ENCODE results near the gene ZNF48. TPM values are rescaled to one million over a fixed set of nuclear protein-coding genes. Genes with fewer than 3 reads are reported as not detected.
A peak's percentile ranks its signal among the peaks of the same experiment; 100 is the strongest.

The ZNF48 gene
- total RNA-seq, 1 experiment from 2014 or later: 8.9 TPM

DNA sequence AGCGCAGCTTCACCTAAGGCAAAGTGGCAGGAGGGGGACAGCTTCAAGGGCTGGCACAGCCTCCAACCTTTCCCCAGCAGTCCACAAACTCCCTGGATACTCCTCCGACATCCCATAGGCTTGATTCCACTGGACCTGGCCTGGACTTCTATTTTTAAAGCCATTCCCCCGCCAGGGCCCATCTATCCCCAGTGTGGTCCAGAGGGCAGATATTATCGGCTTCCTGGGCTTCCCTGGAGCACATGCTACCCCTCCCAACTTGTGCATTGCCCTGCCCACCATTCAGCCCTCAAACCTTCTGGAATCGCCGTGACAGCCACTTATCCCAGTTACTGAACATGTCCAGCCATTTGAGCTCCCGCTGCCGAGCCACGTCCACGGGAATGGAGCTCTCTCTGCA lies 30.0 kb upstream of the ZNF48 start:
- no TSS peak for BruUV-seq (replicated peaks)
- no peak overlapping the region for H2AFZ ChIP-seq (ENCODE audit: low read length)
- TF ChIP-seq EZH2 (IDR thresholded peaks at IDR 0.05; ENCODE audit: low read length, unreplicated experiment) (no peak), EZH2phosphoT487 (IDR thresholded peaks at IDR 0.05; ENCODE audit: borderline replicate concordance, low read length) (no peak)
- TF ChIP-seq, protein P1, sequence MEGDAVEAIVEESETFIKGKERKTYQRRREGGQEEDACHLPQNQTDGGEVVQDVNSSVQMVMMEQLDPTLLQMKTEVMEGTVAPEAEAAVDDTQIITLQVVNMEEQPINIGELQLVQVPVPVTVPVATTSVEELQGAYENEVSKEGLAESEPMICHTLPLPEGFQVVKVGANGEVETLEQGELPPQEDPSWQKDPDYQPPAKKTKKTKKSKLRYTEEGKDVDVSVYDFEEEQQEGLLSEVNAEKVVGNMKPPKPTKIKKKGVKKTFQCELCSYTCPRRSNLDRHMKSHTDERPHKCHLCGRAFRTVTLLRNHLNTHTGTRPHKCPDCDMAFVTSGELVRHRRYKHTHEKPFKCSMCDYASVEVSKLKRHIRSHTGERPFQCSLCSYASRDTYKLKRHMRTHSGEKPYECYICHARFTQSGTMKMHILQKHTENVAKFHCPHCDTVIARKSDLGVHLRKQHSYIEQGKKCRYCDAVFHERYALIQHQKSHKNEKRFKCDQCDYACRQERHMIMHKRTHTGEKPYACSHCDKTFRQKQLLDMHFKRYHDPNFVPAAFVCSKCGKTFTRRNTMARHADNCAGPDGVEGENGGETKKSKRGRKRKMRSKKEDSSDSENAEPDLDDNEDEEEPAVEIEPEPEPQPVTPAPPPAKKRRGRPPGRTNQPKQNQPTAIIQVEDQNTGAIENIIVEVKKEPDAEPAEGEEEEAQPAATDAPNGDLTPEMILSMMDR (conservative IDR thresholded peaks at IDR 0.05; ENCODE audit: low read depth, low read length): no peak
- no peak for ATAC-seq
- H3K4me3 ChIP-seq (ENCODE audit: low read length): no peak overlapping the region
- H3K27ac ChIP-seq (ENCODE audit: low read length): no peak overlapping the region
- intact Hi-C loops (cut with micrococcal nuclease): loop anchor here (5.0 kb wide), 1 partner anchor 42 kb away; the partner anchor contains the start of gene ZNF771
- ChIA-PET CTCF (no interaction called here), POLR2A (ENCODE audit: unreplicated experiment) (no interaction called here)
- no peaks in the 10 kb centered on the region for H3K27me3 ChIP-seq (ENCODE audit: low read length)
- H3F3A ChIP-seq (ENCODE audit: low read length, unreplicated experiment): no peaks in the 10 kb centered on the region
- H3K36me3 ChIP-seq (ENCODE audit: low read depth, low read length): no peaks in the 10 kb centered on the region; the same call in 1 of the 2 replicates
- H3K9me3 ChIP-seq (ENCODE audit: low read length): no peaks in the 10 kb centered on the region
- no peak overlapping the region for H3K9ac ChIP-seq (ENCODE audit: low read length)
- H3K4me2 ChIP-seq (ENCODE audit: low read length): no peak overlapping the region
- no peaks in the 10 kb centered on the region for H3K9me2 ChIP-seq (replicated peaks; ENCODE audit: low read length)
- peaks cover 15% of the 10 kb centered on the region for H3K4me1 ChIP-seq (ENCODE audit: insufficient read depth, low read length)
- DNase-seq: no peak
- H3K79me2 ChIP-seq (ENCODE audit: low read length): peaks cover 78% of the 10 kb centered on the region
- peaks cover 19% of the 10 kb centered on the region for H4K20me1 ChIP-seq (ENCODE audit: low read length)

- peak overlapping the region; percentile 100 for H3K4me2 ChIP-seq (ENCODE audit: low read length)
- CTCF ChIA-PET: no interaction called here
- no peaks in the 10 kb centered on the region for H3K9me3 ChIP-seq (ENCODE audit: low read length)
- no peaks in the 10 kb centered on the region; the same call in 1 of the 2 replicates for H3K36me3 ChIP-seq (ENCODE audit: low read depth, low read length)
- POLR2A ChIA-PET (ENCODE audit: unreplicated experiment): no interaction called here
- BruUV-seq (replicated peaks): no TSS peak
- H3K4me1 ChIP-seq (ENCODE audit: insufficient read depth, low read length): peaks cover 19% of the 10 kb centered on the region
- H3K9me2 ChIP-seq (replicated peaks; ENCODE audit: low read length): no peaks in the 10 kb centered on the region
- peak overlapping the region; percentile 94 for H3K4me3 ChIP-seq (ENCODE audit: low read length)
- no peak overlapping the region for H2AFZ ChIP-seq (ENCODE audit: low read length)
- peaks cover 75% of the 10 kb centered on the region for H3K79me2 ChIP-seq (ENCODE audit: low read length)
- DNase-seq: peak; percentile 67
- no peak overlapping the region; the same call in 1 of the 2 replicates for H3K9ac ChIP-seq (ENCODE audit: low read length)
- peak overlapping the region; percentile 55 for H3K27ac ChIP-seq (ENCODE audit: low read length)
- peak; percentile 1; the same call in 1 of the 2 replicates for ATAC-seq
- H3K27me3 ChIP-seq (ENCODE audit: low read length): no peaks in the 10 kb centered on the region
- intact Hi-C loops (cut with micrococcal nuclease): loop anchor here (5.0 kb wide), 1 partner anchor 41 kb away; the partner anchor contains the start of gene ZNF771
- TF ChIP-seq EZH2phosphoT487 (IDR thresholded peaks at IDR 0.05; ENCODE audit: borderline replicate concordance, low read length): no peak
- TF ChIP-seq, protein P1 (conservative IDR thresholded peaks at IDR 0.05; ENCODE audit: low read depth, low read length): no peak
- TF ChIP-seq EZH2 (IDR thresholded peaks at IDR 0.05; ENCODE audit: low read length, unreplicated experiment): no peak
- H4K20me1 ChIP-seq (ENCODE audit: low read length): peaks cover 19% of the 10 kb centered on the region
- no peaks in the 10 kb centered on the region for H3F3A ChIP-seq (ENCODE audit: low read length, unreplicated experiment)
Measured at GRCh38 chr16:30366511-30366910, 28.7 kb upstream of the ZNF48 start.

GRCh38 chr16:30367349-30368009 lies 27.7 kb upstream of the ZNF48 start:
- POLR2A ChIA-PET (ENCODE audit: unreplicated experiment): no interaction called here
- Histone ChIP-seq H3K36me3 (ENCODE audit: low read depth, low read length) (no peaks in the 10 kb centered on the region; the same call in 1 of the 2 replicates), H3K27me3 (ENCODE audit: low read length) (no peaks in the 10 kb centered on the region), H3K4me1 (ENCODE audit: insufficient read depth, low read length) (peaks cover 21% of the 10 kb centered on the region), H3K9ac (ENCODE audit: low read length) (peak overlapping the region; percentile 78), H3K27ac (ENCODE audit: low read length) (peak overlapping the region; percentile 55), H3K9me3 (ENCODE audit: low read length) (no peaks in the 10 kb centered on the region), H3F3A (ENCODE audit: low read length, unreplicated experiment) (no peaks in the 10 kb centered on the region), H4K20me1 (ENCODE audit: low read length) (peaks cover 19% of the 10 kb centered on the region), H3K79me2 (ENCODE audit: low read length) (peaks cover 70% of the 10 kb centered on the region), H3K9me2 (replicated peaks; ENCODE audit: low read length) (no peaks in the 10 kb centered on the region), H2AFZ (ENCODE audit: low read length) (no peak overlapping the region), H3K4me3 (ENCODE audit: low read length) (peak overlapping the region; percentile 94), H3K4me2 (ENCODE audit: low read length) (peak overlapping the region; percentile 100)
- intact Hi-C loops (cut with micrococcal nuclease): loop anchor here (5.0 kb wide), 1 partner anchor 40 kb away; the partner anchor contains the start of gene ZNF771
- no TSS peak for BruUV-seq (replicated peaks)
- TF ChIP-seq EZH2phosphoT487 (IDR thresholded peaks at IDR 0.05; ENCODE audit: borderline replicate concordance, low read length): no peak
- TF ChIP-seq, protein P1 (conservative IDR thresholded peaks at IDR 0.05; ENCODE audit: low read depth, low read length): no peak
- CTCF ChIA-PET: no interaction called here
- DNase-seq (peak; percentile 15), ATAC-seq (no peak)
